GM18499 (cell line): ENCODE measurements around the gene EFCAB12.
A peak's percentile ranks its signal among the peaks of the same experiment; 100 is the strongest.

Source experiments
- ATAC-seq: cut with Tn5 transposase; IDR thresholded peaks from one replicate; pipeline ENCODE4 v1.9.1; 2021; ENCODE audit warnings: moderate number of reproducible peaks; ENCODE audit not compliant: insufficient read depth, unreplicated experiment

The EFCAB12 gene

GRCh38 chr3:129428376-129429079, at the start of gene EFCAB12:
Gene EFCAB12, minus strand, starts transcription at chr3:129428636. Its CDS starts 148 bp downstream, at chr3:129428488.
- ATAC-seq = peak; percentile 56

GRCh38 chr3:129476586-129476985, 48.1 kb upstream of the EFCAB12 start:
- ATAC-seq = no peak

DNA sequence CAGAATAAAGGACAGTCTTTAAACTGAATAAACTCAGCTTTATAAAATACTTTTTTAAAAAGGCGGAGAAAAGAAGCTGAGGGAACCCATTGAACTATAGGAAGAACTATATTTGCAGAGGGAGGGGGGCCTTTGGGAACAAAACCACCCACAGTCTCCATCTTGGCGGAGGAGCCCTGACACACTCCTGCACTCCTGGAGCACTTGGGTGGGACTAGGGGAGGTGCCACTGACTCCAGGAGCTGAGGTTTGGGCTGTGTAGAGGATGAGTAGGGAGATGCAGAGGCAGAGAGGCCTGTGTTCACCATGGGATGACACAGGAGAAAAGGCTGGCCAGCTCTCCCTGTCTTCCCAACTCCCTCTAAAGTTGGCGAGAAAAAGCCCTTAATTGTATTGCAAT, 47.4 kb upstream of the EFCAB12 start:
- ATAC-seq = no peak

GRCh38 chr3:129474984-129475804, 46.8 kb upstream of the EFCAB12 start:
- ATAC-seq = no peak

DNA sequence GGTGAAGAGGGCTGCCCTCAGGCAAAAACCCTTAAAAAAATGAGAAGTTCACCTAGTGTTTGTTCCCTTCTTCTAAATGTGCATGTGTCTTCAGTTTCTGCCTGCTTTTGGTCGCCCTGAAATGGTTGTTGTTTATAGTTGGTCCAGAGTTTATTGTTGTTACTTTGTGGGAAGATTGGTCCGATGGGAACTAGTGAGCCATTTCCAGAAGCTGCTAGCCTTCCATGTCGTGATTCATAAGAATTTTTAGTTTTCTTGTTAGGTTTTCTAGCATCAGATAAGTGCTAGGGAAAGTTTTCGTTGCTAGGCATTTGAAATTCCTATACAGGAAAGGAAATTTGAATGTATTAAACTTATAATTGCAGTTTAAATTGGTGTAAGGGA, 45.3 kb upstream of the EFCAB12 start:
- ATAC-seq = no peak

- no peak for ATAC-seq
These were observed 44.8 kb upstream of the EFCAB12 start for GRCh38 chr3:129473067-129473768.

DNA sequence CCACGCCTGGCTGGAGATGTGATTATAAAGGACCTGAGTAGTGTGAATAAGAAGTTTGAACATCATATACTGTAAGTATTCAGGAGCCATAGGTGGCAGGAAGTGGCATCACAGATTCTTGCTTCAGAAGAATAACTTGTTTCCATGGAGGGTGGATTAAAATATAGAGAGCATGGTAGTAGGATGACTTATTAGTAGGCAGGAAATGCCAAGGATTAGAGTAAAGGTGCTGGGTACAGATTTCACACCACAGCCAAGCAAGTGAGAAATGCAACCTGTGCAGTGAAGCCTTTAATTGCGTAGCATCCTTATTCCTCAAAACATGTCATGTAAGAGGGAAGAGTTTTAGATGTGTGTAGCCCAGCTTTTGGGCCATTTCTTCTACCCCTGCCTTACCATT, 42.4 kb upstream of the EFCAB12 start:
- ATAC-seq = no peak

- ATAC-seq = no peak
These were observed 40.6 kb upstream of the EFCAB12 start for GRCh38 chr3:129469026-129469425.

DNA sequence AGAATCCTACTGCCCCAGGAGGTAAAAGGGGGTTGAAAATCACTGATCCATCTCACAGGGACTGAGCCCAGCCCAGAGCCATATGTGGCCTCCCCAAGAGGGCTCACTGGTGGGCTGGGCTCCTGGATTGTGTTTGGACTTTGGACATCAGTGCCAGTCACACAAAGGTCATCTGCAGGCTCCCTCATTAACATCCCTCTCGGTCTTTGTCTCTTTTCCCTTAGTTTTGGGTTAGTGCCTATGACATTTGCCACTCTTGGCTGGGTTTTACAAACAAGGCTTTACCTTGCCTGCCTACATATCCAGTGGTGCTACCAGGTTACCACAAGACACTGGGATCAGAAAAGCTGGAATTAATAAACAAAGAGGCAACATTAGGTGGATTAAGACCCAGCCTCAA, 39.5 kb upstream of the EFCAB12 start:
- no peak for ATAC-seq

GRCh38 chr3:129463716-129464115, 35.3 kb upstream of the EFCAB12 start:
- ATAC-seq = no peak

DNA sequence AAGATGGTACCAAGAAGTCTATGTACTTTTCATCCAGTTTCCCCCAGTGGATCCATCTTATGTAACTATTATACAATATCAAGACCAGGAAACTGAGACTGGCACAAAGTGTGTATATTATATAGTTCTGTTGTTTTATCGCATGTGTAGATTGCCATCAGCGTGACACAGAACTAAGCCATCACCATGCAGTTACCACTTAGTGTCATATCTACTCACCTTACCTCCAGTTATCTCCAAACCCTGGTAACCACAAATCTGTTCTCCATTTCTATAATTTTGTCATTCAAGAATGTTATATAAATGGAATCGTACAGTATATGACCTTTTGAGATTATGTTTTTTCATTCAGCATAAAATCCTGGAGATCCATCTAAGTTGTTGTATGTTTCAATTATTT, 34.7 kb upstream of the EFCAB12 start:
- ATAC-seq = no peak

GRCh38 chr3:129462361-129462968, 34.0 kb upstream of the EFCAB12 start:
- ATAC-seq = no peak

- ATAC-seq = no peak
These were observed 33.2 kb upstream of the EFCAB12 start for GRCh38 chr3:129461461-129462146.

DNA sequence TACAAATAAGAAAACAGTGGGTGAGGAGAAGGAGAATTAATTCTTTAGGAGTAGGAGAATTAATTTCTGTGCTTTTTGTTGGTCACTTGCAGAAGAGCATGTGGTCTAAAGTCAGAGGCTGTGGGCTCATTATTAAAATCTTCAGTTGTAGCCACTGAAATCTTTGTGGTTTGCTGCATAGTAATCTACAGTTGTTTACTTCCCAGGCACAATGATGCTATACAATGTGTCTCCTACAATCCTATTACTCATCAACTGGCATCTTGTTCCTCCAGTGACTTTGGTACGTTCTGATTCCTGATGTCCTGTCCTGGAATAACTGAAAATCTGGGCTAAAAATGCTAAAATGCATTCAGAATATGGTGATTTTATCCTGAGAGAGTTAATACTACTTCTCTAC, 32.6 kb upstream of the EFCAB12 start:
- ATAC-seq = no peak

DNA sequence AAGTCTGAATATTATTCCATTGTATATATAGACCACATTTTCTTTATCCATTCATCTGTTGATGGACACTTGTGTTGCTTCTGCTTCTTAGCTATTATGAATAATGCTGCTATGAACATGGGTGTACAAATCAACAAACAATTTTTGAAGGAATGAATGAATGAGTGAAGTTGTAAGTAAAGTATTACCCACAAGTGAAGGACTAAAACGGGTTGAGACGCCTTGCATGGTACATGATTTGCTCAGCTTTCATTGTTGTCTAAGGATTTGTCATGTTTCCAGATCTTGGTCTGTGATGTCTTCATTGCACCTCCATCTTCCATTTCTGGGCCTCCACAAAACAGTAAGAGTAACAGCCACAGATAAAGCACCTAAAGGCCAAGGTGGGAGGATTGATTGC, 32.1 kb upstream of the EFCAB12 start:
- ATAC-seq = no peak

GRCh38 chr3:129460155-129460554, 31.7 kb upstream of the EFCAB12 start:
- no peak for ATAC-seq

DNA sequence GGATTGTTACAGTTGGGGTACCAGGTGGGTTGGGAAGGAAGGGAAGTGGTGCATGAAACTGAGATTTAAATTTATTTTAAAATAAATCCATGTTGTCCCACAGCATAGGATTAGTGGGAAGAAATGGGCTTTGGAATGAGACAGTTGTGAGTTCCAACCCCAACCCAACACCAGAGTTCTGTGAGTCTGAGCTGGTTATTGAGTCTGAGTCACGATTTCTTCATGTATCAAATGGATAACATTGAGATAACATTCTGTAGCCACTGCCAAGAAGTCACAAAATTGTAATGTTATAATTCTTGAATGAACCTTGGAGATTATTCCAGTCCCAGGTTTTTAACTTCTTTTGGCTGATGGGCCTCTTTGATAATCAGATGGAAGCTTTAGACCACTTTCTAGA, 25.3 kb upstream of the EFCAB12 start:
- ATAC-seq = no peak

DNA sequence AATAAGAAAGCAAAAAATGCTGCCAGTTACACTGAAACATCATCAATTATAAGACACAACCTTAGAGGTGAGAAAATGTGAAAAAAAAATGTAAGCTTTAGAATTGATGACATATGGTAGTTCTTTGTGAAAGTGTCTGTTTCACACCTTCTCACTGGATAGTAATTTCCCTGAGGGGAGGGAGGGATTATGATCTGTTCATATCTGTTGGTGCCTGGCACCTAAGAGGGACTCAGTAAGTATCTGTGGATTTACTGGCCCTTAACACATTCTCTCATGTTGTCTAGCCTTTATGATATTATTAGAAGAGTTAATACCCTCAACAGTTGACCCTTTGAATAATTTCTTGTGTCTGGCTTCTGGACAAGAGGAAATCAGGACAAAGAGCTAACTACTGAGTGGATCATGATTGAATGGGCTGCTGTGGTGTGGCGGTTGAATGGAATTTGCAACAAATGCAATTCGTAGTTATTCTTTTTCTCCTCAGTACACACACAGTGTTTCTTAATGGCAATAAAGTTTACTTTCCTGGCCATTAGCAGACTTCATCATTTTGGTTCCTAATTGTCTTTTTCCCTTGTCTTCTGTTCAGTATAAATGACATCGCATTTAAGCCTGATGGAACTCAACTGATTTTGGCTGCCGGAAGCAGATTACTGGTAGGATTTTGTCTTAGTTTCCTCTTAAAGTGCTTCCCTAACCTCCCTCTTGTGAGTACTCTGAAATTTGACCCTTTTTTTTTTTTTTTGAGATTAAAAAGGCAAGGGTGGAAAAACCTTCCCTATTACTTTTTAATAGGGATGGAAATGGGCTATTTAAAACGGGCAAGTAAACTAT, 21.1 kb upstream of the EFCAB12 start:
- no peak for ATAC-seq

GRCh38 chr3:129448186-129448895, 19.9 kb upstream of the EFCAB12 start:
- no peak for ATAC-seq
